CD14-positive monocyte (primary cell): ENCODE measurements around the gene OR52E5. TPM values are rescaled to one million over a fixed set of nuclear protein-coding genes. Genes with fewer than 3 reads are reported as not detected.

Source experiments
- DNase-seq, 3 donors: peaks; one replicate each; pipeline ENCODE4 v3.0.0-alpha.2; 2011 to 2022
- H2AFZ ChIP-seq: 2 replicates; pipeline ENCODE4 v1.6.0; 2012; ENCODE audit warnings: mild to moderate bottlenecking, low read depth, low read length, inconsistent platforms; ENCODE audit not compliant: insufficient read depth, poor library complexity, severe bottlenecking
- H3K27ac ChIP-seq, 2 donors: 1 replicate in 1 of 2; 2 replicates in 1 of 2; pipeline ENCODE4 v1.5.1; 2012 to 2013; ENCODE audit warnings: low read length in 2 of 2, control low read depth in 1 of 2, inconsistent platforms in 1 of 2, low read depth in 1 of 2, mild to moderate bottlenecking in 1 of 2
- H3K27me3 ChIP-seq, 2 donors: one replicate each; pipeline versions ENCODE4 v1.6.0 to v1.6.1; 2011 to 2013; ENCODE audit warnings: low read length in 2 of 2; ENCODE audit not compliant: control insufficient read depth in 2 of 2, insufficient read depth in 2 of 2
- H3K36me3 ChIP-seq, 2 donors: replicated peaks in 1 of 2; 1 replicate in 1 of 2; 2 replicates in 1 of 2; pipeline versions ENCODE4 v1.5.1 to v1.6.1; 2012 to 2013; ENCODE audit warnings: low read length in 2 of 2, control low read depth in 1 of 2, inconsistent platforms in 1 of 2, mild to moderate bottlenecking in 1 of 2; ENCODE audit not compliant: insufficient read depth in 2 of 2, control insufficient read depth in 1 of 2
- H3K4me1 ChIP-seq, 2 donors: 1 replicate in 1 of 2; 2 replicates in 1 of 2; pipeline versions ENCODE4 v1.5.1 to v1.6.1; 2012 to 2013; ENCODE audit warnings: low read length in 2 of 2, control low read depth in 1 of 2, inconsistent platforms in 1 of 2, mild to moderate bottlenecking in 1 of 2, moderate library complexity in 1 of 2; ENCODE audit not compliant: insufficient read depth in 2 of 2, control insufficient read depth in 1 of 2
- H3K4me2 ChIP-seq: replicated peaks from 2 replicates; pipeline ENCODE3; 2012; ENCODE audit warnings: low read length, moderate library complexity, mild to moderate bottlenecking; ENCODE audit not compliant: poor library complexity, severe bottlenecking; ENCODE audit errors: extremely low read depth
- H3K4me3 ChIP-seq, 3 experiments: fragments of 200-600 bp in 1 of 3; sonication (generic) in 1 of 3; replicated peaks in 1 of 3; 1 replicate in 2 of 3; 2 replicates in 1 of 3; pipeline ENCODE4 v1.5.1; 2011 to 2013; ENCODE audit warnings: low read length in 3 of 3, mild to moderate bottlenecking in 3 of 3, control low read depth in 2 of 3, low read depth in 2 of 3, inconsistent platforms in 1 of 3, moderate library complexity in 1 of 3
- H3K79me2 ChIP-seq: 2 replicates; pipeline ENCODE4 v1.6.0; 2012; ENCODE audit warnings: mild to moderate bottlenecking, control low read depth, inconsistent platforms, low read length, moderate library complexity; ENCODE audit not compliant: insufficient read depth
- H3K9ac ChIP-seq: 2 replicates; pipeline ENCODE4 v1.6.0; 2017; ENCODE audit warnings: low read length, mild to moderate bottlenecking; ENCODE audit not compliant: insufficient read depth, poor library complexity, severe bottlenecking
- H3K9me3 ChIP-seq, 2 donors: replicated peaks in 1 of 2; 1 replicate in 1 of 2; 2 replicates in 1 of 2; pipeline versions ENCODE4 v1.5.1 to v1.6.1; 2012 to 2013; ENCODE audit warnings: low read length in 2 of 2, control low read depth in 1 of 2; ENCODE audit not compliant: control insufficient read depth in 1 of 2, insufficient read depth in 1 of 2
- H4K20me1 ChIP-seq: 2 replicates; pipeline ENCODE4 v1.6.0; 2012; ENCODE audit warnings: mild to moderate bottlenecking, low read length, control low read depth, moderate library complexity; ENCODE audit not compliant: insufficient read depth
- H3K27ac Mint-ChIP-seq, 7 donors: one replicate each; pipeline ENCODE4 v1.8.0; 2020; ENCODE audit warnings: mild to moderate bottlenecking in 7 of 7, mixed read lengths in 7 of 7, moderate library complexity in 6 of 7, inconsistent platforms in 2 of 7
- H3K27me3 Mint-ChIP-seq, 3 donors: one replicate each; pipeline ENCODE4 v1.8.0; 2021 to 2022; ENCODE audit warnings: low read depth in 3 of 3, mild to moderate bottlenecking in 3 of 3, mixed read lengths in 3 of 3, moderate library complexity in 3 of 3, inconsistent platforms in 1 of 3
- H3K36me3 Mint-ChIP-seq, 2 donors: one replicate each; pipeline ENCODE4 v1.8.0; 2020; ENCODE audit warnings: mixed read lengths in 2 of 2, inconsistent platforms in 1 of 2, mild to moderate bottlenecking in 1 of 2
- H3K4me1 Mint-ChIP-seq: one replicate; pipeline ENCODE4 v1.8.0; 2020; ENCODE audit warnings: mild to moderate bottlenecking, mixed read lengths
- H3K4me3 Mint-ChIP-seq, 2 donors: one replicate each; pipeline ENCODE4 v1.8.0; 2020; ENCODE audit warnings: mild to moderate bottlenecking in 2 of 2, mixed read lengths in 2 of 2, moderate library complexity in 1 of 2
- H3K9me3 Mint-ChIP-seq, 7 donors: one replicate each; pipeline ENCODE4 v1.8.0; 2020 to 2022; ENCODE audit warnings: mixed read lengths in 7 of 7, mild to moderate bottlenecking in 6 of 7, moderate library complexity in 6 of 7, inconsistent platforms in 2 of 7
- WGBS: methylation state at CpG from one replicate; pipeline ENCODE4 v1.1.5; 2013; ENCODE audit warnings: missing lambda C conversion rate; ENCODE audit not compliant: insufficient coverage; 5-methylcytosine and 5-hydroxymethylcytosine counted together
- intact Hi-C, 2 donors: fragments of 100-400 bp; cut with micrococcal nuclease; formaldehyde crosslinking; loops; one replicate each; pipeline versions ENCODE4 v1.15.0 to v1.15.1; 2023
- polyA plus RNA-seq, 3 donors: library from polyadenylated mRNA; depleted of rRNA in 1 of 3; unstranded in 2 of 3; stranded (reverse) in 1 of 3; fragments of 300-500 nt in 2 of 3; fragments of >200 nt in 1 of 3; fragmentation: Illumina TruSeq in 2 of 3; gene quantifications; 1 replicate in 2 of 3; 2 replicates in 1 of 3; pipeline ENCODE4 v1.2.3, GENCODE V29; 2012 to 2021
- TF ChIP-seq, protein P1 (sequence below): fragments of 200-600 bp; IDR thresholded peaks from one replicate; pipeline ENCODE4 v1.8.0; 2022; ENCODE audit warnings: antibody characterized with exemption, mild to moderate bottlenecking

The OR52E5 gene
- polyA plus RNA-seq, 3 donors, result not detected

DNA sequence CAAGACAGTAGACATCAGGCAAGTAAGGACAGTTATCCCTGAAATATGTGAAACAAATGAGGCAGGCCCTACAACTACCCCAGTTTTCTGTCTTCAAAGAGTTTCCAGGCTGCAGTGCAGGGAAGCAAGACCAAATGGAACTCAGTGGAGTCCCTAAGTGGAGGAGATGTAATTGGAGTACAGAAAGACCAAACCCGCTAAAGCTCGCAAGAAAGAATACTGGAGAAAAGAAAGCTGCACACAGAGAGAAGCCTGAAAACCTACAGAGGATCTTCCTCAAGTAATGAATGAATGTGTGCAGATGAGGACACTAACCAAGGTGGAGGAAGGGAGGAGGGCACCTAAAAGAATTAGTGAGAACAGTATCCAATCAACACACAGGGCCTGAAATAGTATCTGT lies 47.7 kb downstream of the OR52E5 start:
- 100% methylated on average over 2 of the region's 2 CpGs for WGBS
- intact Hi-C loops, result no loop called here
- no peak overlapping the region for H3K4me3 Mint-ChIP-seq
- Histone ChIP-seq H3K4me3 (no peak overlapping the region), H2AFZ (no peak overlapping the region), H3K27me3 (no peaks in the 10 kb centered on the region), H3K79me2 (no peaks in the 10 kb centered on the region), H4K20me1 (no peaks in the 10 kb centered on the region), H3K9ac (no peak overlapping the region), H3K4me1 (no peaks in the 10 kb centered on the region), H3K36me3 (no peaks in the 10 kb centered on the region), H3K27ac (no peak overlapping the region), H3K4me2 (no peak overlapping the region), H3K9me3 (peaks cover 27 to 35% of the 10 kb centered on the region in 2 donors)
- no peak overlapping the region for H3K27ac Mint-ChIP-seq
- TF ChIP-seq, protein P1, sequence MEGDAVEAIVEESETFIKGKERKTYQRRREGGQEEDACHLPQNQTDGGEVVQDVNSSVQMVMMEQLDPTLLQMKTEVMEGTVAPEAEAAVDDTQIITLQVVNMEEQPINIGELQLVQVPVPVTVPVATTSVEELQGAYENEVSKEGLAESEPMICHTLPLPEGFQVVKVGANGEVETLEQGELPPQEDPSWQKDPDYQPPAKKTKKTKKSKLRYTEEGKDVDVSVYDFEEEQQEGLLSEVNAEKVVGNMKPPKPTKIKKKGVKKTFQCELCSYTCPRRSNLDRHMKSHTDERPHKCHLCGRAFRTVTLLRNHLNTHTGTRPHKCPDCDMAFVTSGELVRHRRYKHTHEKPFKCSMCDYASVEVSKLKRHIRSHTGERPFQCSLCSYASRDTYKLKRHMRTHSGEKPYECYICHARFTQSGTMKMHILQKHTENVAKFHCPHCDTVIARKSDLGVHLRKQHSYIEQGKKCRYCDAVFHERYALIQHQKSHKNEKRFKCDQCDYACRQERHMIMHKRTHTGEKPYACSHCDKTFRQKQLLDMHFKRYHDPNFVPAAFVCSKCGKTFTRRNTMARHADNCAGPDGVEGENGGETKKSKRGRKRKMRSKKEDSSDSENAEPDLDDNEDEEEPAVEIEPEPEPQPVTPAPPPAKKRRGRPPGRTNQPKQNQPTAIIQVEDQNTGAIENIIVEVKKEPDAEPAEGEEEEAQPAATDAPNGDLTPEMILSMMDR, result no peak
- H3K36me3 Mint-ChIP-seq, result no peaks in the 10 kb centered on the region
- peaks cover 0 to 2% (median 2%) of the 10 kb centered on the region in 3 donors for H3K27me3 Mint-ChIP-seq
- H3K4me1 Mint-ChIP-seq, result no peaks in the 10 kb centered on the region
- DNase-seq, result no peak
- peaks cover 18 to 39% (median 30%) of the 10 kb centered on the region in 7 donors for H3K9me3 Mint-ChIP-seq

GRCh38 chr11:5941951-5942350 lies 48.9 kb downstream of the OR52E5 start, which contains the start of gene OR56A3:
OR56A3 (plus strand) TSS chr11:5942251; CDS start chr11:5947347, 5,096 bp downstream.
- Mint-ChIP-seq H3K36me3 (no peaks in the 10 kb centered on the region), H3K27me3 (peaks cover 0 to 2% (median 2%) of the 10 kb centered on the region in 3 donors), H3K4me3 (no peak within 1 kb of the TSS), H3K4me1 (no peaks in the 10 kb centered on the region), H3K27ac (no peak within 1 kb of the TSS), H3K9me3 (peaks cover 11 to 27% (median 19%) of the 10 kb centered on the region in 7 donors)
- Histone ChIP-seq H3K9me3 (peaks cover 25% of the 10 kb centered on the region in 2 donors), H3K9ac (no peak within 1 kb of the TSS), H3K27ac (no peak within 1 kb of the TSS), H3K36me3 (no peaks in the 10 kb centered on the region), H2AFZ (no peak within 1 kb of the TSS), H3K79me2 (no peaks in the 10 kb centered on the region), H3K27me3 (no peaks in the 10 kb centered on the region), H3K4me1 (no peaks in the 10 kb centered on the region), H3K4me3 (no peak within 1 kb of the TSS), H3K4me2 (no peak within 1 kb of the TSS), H4K20me1 (no peaks in the 10 kb centered on the region)
- no peak for DNase-seq
- 80% methylated on average over 1 of the region's 3 CpGs for WGBS
- TF ChIP-seq, protein P1, result no peak
- intact Hi-C loops, result no loop called here

Other genes starting within 250 kb of the OR52E5 start
- gene TRIM5, start 208.1 kb upstream of the OR52E5 start, polyA plus RNA-seq, result 10 to 100 TPM in 2 of 3 donors, 1 to 10 TPM in 1; 9.4 to 14.4 (median 10.6) TPM
- 100 to 1,000 TPM; 122 to 277 (median 132) TPM for gene TRIM22, start 203.4 kb upstream of the OR52E5 start, polyA plus RNA-seq
- gene OR56B1, start 156.8 kb upstream of the OR52E5 start, polyA plus RNA-seq, result under 1 TPM in 1 of 3 donors, not detected in 2; 0.04 TPM
- under 1 TPM in 2 of 3 donors, not detected in 1; 0.24 to 0.31 TPM for gene OR52N4, start 139.0 kb upstream of the OR52E5 start, polyA plus RNA-seq
- gene OR52N5, start 109.9 kb upstream of the OR52E5 start, polyA plus RNA-seq, result not detected
- not detected for gene OR52N1, start 101.9 kb upstream of the OR52E5 start, polyA plus RNA-seq
- gene OR52N2, start 84.3 kb upstream of the OR52E5 start, polyA plus RNA-seq, result not detected
- gene OR52E6, start 51.3 kb upstream of the OR52E5 start, polyA plus RNA-seq, result not detected
- not detected for gene OR52E8, start 35.5 kb upstream of the OR52E5 start, polyA plus RNA-seq
- not detected for gene OR52E4, start 12.6 kb upstream of the OR52E5 start, polyA plus RNA-seq
- not detected for gene OR56A3, start 49.0 kb downstream of the OR52E5 start, polyA plus RNA-seq
- gene OR56A5, start 75.3 kb downstream of the OR52E5 start, polyA plus RNA-seq, result not detected
- not detected for gene OR52L1, start 93.8 kb downstream of the OR52E5 start, polyA plus RNA-seq
- gene OR56A4, start 113.7 kb downstream of the OR52E5 start, polyA plus RNA-seq, result not detected
- gene OR56A1, start 137.6 kb downstream of the OR52E5 start, polyA plus RNA-seq, result under 1 TPM in 1 of 3 donors, not detected in 2; 0.01 TPM
- gene OR56B4, start 214.5 kb downstream of the OR52E5 start, polyA plus RNA-seq, result not detected